ENCODE results near the gene MED12L. TPM values are rescaled to one million over a fixed set of nuclear protein-coding genes. Genes with fewer than 3 reads are reported as not detected.

Gene MED12L
- polyA plus RNA-seq, 1 of the 3 experiments (the other 2 are of a cell fraction), result 0.03 TPM

DNA sequence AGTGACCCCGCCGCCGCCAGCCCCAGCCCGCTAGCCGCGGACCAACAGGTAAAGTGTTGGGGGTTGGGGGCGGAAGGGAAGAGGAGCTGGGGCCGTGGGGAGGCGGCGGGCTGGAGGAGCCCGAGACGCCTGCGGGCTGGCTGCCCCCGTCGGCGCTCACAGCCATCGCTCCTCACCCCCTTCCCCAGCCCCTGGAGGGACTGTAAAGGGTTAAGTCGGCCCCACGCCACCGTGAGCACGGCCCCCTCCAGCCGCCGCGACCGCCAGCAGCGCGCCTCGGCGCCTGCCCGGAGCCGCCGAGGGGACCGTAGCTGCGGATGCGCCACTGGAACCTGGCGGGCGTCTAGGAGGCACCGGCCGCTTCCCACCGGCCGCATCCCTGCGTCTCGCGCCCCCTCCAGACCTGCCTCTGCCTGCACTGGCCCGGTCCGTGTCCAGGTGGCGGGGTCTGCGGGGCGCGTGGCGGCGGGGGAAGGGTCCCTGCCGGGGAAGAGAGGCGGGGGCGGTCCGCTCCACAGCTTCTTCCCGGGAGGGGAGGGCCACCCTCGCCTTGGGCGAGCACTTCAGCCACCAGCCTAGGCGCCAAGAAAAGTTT is 522 bp downstream of the MED12L start:
- ChIA-PET CTCF (interaction anchor here (0.7 to 2.8 kb wide), 17 partner anchors 9 to 381 kb away, joined by 3 to 15 read pairs (median 4); no protein-coding TSS in a partner anchor), POLR2A (interaction anchor here (0.5 to 1.4 kb wide), 5 partner anchors 48 to 428 kb away, joined by 3 to 5 read pairs (median 3); partner anchors contain the start of genes ERICH6 and SIAH2)
- H3K36me3 ChIP-seq (replicated peaks in 1 of 2; ENCODE audit: control insufficient read depth in 1 of 2, insufficient read depth in 2 of 2, low read length in 1 of 2), result no peaks in the 10 kb centered on the region
- H3K27ac ChIP-seq (ENCODE audit: low read depth in 2 of 2, low read length in 1 of 2), result no peak overlapping the region
- no peaks in the 10 kb centered on the region for H3K79me2 ChIP-seq (ENCODE audit: insufficient read depth)
- H3K4me3 ChIP-seq (ENCODE audit: low read depth in 2 of 2, low read length in 1 of 2), result peak overlapping the region; percentile 57 to 65
- peak overlapping the region; percentile 97 for H3K4me2 ChIP-seq
- no peaks in the 10 kb centered on the region for H4K20me1 ChIP-seq (ENCODE audit: insufficient read depth)
- DNase-seq, result peak; percentile 82
- 0% methylated on average over 5 of the region's 60 CpGs for WGBS (ENCODE audit: low lambda C conversion rate)
- TF ChIP-seq ELF1 (IDR thresholded peaks at IDR 0.05), result no peak
- TF ChIP-seq, protein P1, sequence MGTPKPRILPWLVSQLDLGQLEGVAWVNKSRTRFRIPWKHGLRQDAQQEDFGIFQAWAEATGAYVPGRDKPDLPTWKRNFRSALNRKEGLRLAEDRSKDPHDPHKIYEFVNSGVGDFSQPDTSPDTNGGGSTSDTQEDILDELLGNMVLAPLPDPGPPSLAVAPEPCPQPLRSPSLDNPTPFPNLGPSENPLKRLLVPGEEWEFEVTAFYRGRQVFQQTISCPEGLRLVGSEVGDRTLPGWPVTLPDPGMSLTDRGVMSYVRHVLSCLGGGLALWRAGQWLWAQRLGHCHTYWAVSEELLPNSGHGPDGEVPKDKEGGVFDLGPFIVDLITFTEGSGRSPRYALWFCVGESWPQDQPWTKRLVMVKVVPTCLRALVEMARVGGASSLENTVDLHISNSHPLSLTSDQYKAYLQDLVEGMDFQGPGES (IDR thresholded peaks at IDR 0.05; ENCODE audit: low read depth, low read length), result no peak
- no peak for TF ChIP-seq EZH2phosphoT487 (IDR thresholded peaks at IDR 0.05; ENCODE audit: borderline replicate concordance, low read depth)
- no peak for TF ChIP-seq FOSL2 (IDR thresholded peaks at IDR 0.05; ENCODE audit: borderline replicate concordance, low read depth)
- TF ChIP-seq CHD2 (IDR thresholded peaks at IDR 0.05; ENCODE audit: low read length, partially characterized antibody), result no peak
- TF ChIP-seq USF1 (IDR thresholded peaks at IDR 0.05; ENCODE audit: borderline replicate concordance, low read depth), result no peak
- TF ChIP-seq POLR2AphosphoS5 (IDR thresholded peaks at IDR 0.05; ENCODE audit: low read depth, low read length), result no peak
- TF ChIP-seq GATA2 (CRISPR knock-in tag; IDR thresholded peaks at IDR 0.05), result no peak
- TF ChIP-seq FOXJ3 (CRISPR knock-in tag; IDR thresholded peaks at IDR 0.05), result no peak
- no peak for TF ChIP-seq RAD21 (IDR thresholded peaks at IDR 0.05; ENCODE audit: low read length)
- no peak for TF ChIP-seq CTCF (IDR thresholded peaks at IDR 0.05)
- TF ChIP-seq JUND (IDR thresholded peaks at IDR 0.05), result no peak
- no peak for TF ChIP-seq MXI1 (IDR thresholded peaks at IDR 0.05; ENCODE audit: low read depth, low read length)
- TF ChIP-seq, protein P2, sequence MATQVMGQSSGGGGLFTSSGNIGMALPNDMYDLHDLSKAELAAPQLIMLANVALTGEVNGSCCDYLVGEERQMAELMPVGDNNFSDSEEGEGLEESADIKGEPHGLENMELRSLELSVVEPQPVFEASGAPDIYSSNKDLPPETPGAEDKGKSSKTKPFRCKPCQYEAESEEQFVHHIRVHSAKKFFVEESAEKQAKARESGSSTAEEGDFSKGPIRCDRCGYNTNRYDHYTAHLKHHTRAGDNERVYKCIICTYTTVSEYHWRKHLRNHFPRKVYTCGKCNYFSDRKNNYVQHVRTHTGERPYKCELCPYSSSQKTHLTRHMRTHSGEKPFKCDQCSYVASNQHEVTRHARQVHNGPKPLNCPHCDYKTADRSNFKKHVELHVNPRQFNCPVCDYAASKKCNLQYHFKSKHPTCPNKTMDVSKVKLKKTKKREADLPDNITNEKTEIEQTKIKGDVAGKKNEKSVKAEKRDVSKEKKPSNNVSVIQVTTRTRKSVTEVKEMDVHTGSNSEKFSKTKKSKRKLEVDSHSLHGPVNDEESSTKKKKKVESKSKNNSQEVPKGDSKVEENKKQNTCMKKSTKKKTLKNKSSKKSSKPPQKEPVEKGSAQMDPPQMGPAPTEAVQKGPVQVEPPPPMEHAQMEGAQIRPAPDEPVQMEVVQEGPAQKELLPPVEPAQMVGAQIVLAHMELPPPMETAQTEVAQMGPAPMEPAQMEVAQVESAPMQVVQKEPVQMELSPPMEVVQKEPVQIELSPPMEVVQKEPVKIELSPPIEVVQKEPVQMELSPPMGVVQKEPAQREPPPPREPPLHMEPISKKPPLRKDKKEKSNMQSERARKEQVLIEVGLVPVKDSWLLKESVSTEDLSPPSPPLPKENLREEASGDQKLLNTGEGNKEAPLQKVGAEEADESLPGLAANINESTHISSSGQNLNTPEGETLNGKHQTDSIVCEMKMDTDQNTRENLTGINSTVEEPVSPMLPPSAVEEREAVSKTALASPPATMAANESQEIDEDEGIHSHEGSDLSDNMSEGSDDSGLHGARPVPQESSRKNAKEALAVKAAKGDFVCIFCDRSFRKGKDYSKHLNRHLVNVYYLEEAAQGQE (IDR thresholded peaks at IDR 0.05; ENCODE audit: low read depth, low read length), result no peak
- H3F3A ChIP-seq (replicated peaks; ENCODE audit: insufficient read depth), result no peaks in the 10 kb centered on the region
- H3K4me1 ChIP-seq (ENCODE audit: control insufficient read depth in 1 of 2, insufficient read depth in 2 of 2, low read depth in 1 of 2, low read length in 1 of 2), result peaks cover 0 to 5% of the 10 kb centered on the region in 2 experiments; a peak in 1 of 4 replicates
- peaks cover 74% of the 10 kb centered on the region for H3K27me3 ChIP-seq (ENCODE audit: insufficient read depth)
- no peaks in the 10 kb centered on the region for H3K9me3 ChIP-seq
- no peaks in the 10 kb centered on the region for H3K9me2 ChIP-seq
- peak overlapping the region; percentile 87 for H2AFZ ChIP-seq (ENCODE audit: low read depth)
- no peak overlapping the region for H3K9ac ChIP-seq

Data from SK-N-SH (cell line).